Skeletal muscle satellite cell (primary cell): ENCODE measurements around the gene SCUBE2.

Source experiments
- H3K27me3 ChIP-seq: 2 replicates; pipeline ENCODE4 v1.7.0; 2013; ENCODE audit warnings: low read length; ENCODE audit not compliant: control insufficient read depth, insufficient read depth
- H3K36me3 ChIP-seq: 2 replicates; pipeline ENCODE4 v1.7.0; 2013; ENCODE audit warnings: mild to moderate bottlenecking, control low read depth, low read length; ENCODE audit not compliant: insufficient read depth
- H3K4me1 ChIP-seq: 2 replicates; pipeline ENCODE4 v1.7.0; 2013; ENCODE audit warnings: low read length; ENCODE audit not compliant: control insufficient read depth, insufficient read depth
- H3K4me2 ChIP-seq: 2 replicates; pipeline ENCODE4 v1.7.0; 2013; ENCODE audit warnings: mild to moderate bottlenecking, low read length
- H3K4me3 ChIP-seq: 2 replicates; pipeline ENCODE4 v1.7.0; 2013; ENCODE audit warnings: low read length
- H3K9ac ChIP-seq: 2 replicates; pipeline ENCODE4 v1.7.0; 2013; ENCODE audit warnings: mild to moderate bottlenecking, low read depth, low read length, moderate library complexity
- H3K9me3 ChIP-seq: replicated peaks from 2 replicates; pipeline ENCODE4 v1.7.0; 2013; ENCODE audit warnings: mild to moderate bottlenecking, control low read depth, low read length

The SCUBE2 gene

DNA sequence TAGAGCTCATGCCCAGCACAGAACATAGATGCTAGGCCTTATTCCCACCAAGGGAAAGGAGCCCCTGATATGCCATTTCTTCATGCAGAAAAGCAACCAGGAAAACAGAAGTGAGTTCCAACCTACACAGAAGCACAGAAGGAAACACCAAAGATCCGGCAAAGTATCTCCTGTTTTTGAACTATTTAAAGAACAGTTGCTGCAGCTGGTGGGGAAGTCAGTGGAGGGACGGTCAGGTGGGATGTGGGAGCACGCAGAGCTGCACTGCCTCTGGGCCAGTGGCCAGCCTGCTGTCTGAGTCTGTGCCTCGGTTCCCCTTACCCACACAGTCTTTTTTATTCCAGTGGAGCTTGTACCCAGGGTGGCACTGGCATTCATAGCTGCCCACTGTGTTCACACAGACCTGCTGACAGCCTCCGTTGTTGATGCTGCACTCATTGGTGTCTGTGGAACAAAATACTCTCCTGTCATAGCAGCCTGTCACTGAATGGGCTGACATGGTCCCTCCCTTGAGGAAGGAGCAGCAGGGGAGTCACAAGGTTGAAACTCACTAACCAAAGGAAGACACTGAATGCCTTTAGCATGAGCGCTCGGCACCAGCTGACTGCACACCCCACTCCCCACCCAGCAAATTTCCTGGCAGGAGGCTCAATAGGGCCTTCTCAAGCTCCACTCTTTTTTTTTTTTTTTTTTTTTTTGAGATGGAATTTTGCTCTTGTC lies 37.9 kb downstream of the SCUBE2 start:
- Histone ChIP-seq H3K4me2 (no peak overlapping the region), H3K4me3 (no peak overlapping the region), H3K9ac (no peak overlapping the region), H3K9me3 (no peaks in the 10 kb centered on the region), H3K4me1 (peaks cover 16% of the 10 kb centered on the region), H3K27me3 (no peaks in the 10 kb centered on the region), H3K36me3 (no peaks in the 10 kb centered on the region)

- Histone ChIP-seq H3K36me3 (no peaks in the 10 kb centered on the region), H3K27me3 (no peaks in the 10 kb centered on the region), H3K9me3 (no peaks in the 10 kb centered on the region), H3K9ac (no peak overlapping the region), H3K4me2 (no peak overlapping the region), H3K4me1 (peaks cover 16% of the 10 kb centered on the region), H3K4me3 (no peak overlapping the region)
These were observed 39.1 kb downstream of the SCUBE2 start for GRCh38 chr11:9052316-9052715.

DNA sequence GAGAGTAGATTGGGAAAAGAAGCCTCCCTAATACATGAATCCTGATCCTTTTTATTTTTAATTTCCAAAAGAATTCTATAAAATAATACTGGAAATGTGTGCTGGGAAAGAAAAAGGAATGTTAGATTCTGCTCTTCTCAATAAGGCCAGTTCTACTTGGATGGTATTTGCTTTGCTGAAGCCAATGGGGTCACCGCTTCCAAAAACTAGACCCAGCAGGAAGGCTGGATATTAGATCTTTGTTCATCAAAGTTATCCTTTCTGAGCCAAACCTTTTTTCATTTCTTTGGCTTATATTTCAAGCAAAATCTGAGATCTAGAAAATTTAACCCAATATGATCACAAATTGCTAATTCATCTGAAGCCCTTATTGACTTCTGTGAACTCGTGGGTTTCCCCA lies 41.4 kb downstream of the SCUBE2 start:
- H3K4me3 ChIP-seq, result no peak overlapping the region

DNA sequence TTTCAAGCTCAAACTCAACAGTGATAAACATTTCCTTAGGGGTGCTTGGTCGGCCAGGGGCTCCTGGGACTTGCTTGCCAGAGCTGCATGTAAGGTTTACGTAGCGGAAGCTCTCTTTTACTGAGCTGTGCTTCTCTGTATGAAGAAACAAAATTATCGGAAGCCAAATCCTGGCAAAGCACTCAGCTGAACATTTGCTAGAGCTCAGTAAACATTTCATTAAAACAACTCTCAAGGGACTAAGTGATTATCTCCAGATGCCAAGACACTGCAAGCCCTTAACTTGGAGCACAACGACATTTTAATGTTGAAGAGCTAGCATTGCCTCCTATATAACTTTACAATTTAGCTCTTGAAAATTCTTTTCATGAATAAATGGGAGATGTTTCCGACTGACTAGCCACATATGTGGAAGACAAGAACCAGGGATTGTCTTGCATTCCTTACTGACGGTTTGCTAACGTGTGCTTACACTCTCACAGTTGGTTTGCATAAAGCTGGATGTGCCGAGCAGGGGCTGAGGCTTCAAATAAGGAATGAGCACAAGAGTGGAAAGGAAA lies 43.4 kb downstream of the SCUBE2 start:
- Histone ChIP-seq H3K4me2 (no peak overlapping the region), H3K9me3 (no peaks in the 10 kb centered on the region), H3K36me3 (no peaks in the 10 kb centered on the region), H3K9ac (no peak overlapping the region), H3K27me3 (no peaks in the 10 kb centered on the region), H3K4me1 (peaks cover 3% of the 10 kb centered on the region), H3K4me3 (no peak overlapping the region)

More for the DNA sequence above, 41.4 kb downstream of the SCUBE2 start:
- Histone ChIP-seq H3K4me2 (no peak overlapping the region), H3K4me1 (peaks cover 16% of the 10 kb centered on the region), H3K9ac (no peak overlapping the region), H3K9me3 (no peaks in the 10 kb centered on the region), H3K27me3 (no peaks in the 10 kb centered on the region), H3K36me3 (no peaks in the 10 kb centered on the region)

DNA sequence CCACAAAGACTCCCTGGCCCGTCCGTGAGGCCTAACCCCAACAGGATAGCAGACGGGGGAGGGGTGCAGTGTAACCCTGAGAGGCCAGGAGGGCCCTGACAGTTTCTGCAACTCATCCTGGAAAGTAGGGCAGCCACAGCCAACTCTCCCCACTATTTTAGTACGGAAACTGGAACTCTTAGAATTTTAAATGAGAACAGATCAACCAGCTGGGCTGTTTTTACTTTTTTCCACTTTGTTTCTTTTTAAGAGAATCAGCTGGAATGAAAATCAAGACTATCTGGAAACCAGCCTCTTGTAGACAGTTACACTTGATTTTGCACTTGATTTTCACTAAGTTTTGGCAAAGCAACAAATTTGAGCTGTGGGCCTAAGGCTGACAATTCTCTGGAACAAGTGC lies 44.9 kb downstream of the SCUBE2 start:
- no peaks in the 10 kb centered on the region for H3K4me1 ChIP-seq
- H3K9ac ChIP-seq, result no peak overlapping the region

DNA sequence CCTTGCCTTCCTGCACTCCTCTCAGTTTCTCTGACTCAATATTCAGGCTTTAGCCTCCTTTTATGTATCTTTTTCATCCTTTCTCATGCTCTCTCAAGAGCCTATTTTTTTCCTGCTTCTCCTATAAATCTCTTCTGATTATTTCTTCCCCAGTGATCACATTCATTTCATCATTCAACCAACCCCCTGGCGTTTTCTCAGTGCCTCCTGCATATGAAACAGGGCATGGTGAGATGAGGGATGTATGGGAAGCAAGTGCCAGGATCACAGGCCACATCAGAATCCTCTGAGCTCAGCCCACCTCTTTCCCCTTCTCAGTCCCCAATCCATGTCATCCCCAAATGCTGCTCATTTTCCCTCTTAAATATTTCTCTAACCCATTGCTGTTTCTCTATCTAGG lies 48.9 kb downstream of the SCUBE2 start:
- Histone ChIP-seq H3K9ac (no peak overlapping the region), H3K27me3 (no peaks in the 10 kb centered on the region), H3K36me3 (no peaks in the 10 kb centered on the region), H3K9me3 (no peaks in the 10 kb centered on the region), H3K4me3 (no peak overlapping the region), H3K4me2 (no peak overlapping the region), H3K4me1 (no peaks in the 10 kb centered on the region)

More for the DNA sequence above, 44.9 kb downstream of the SCUBE2 start:
- Histone ChIP-seq H3K9me3 (no peaks in the 10 kb centered on the region), H3K36me3 (no peaks in the 10 kb centered on the region), H3K4me3 (no peak overlapping the region), H3K27me3 (no peaks in the 10 kb centered on the region), H3K4me2 (no peak overlapping the region)

GRCh38 chr11:9041747-9042146 lies 49.7 kb downstream of the SCUBE2 start:
- H3K9ac ChIP-seq, result no peak overlapping the region
- no peaks in the 10 kb centered on the region for H3K27me3 ChIP-seq
- no peaks in the 10 kb centered on the region for H3K36me3 ChIP-seq
- no peaks in the 10 kb centered on the region for H3K4me1 ChIP-seq
- no peaks in the 10 kb centered on the region for H3K9me3 ChIP-seq
- no peak overlapping the region for H3K4me2 ChIP-seq
- H3K4me3 ChIP-seq, result no peak overlapping the region

DNA sequence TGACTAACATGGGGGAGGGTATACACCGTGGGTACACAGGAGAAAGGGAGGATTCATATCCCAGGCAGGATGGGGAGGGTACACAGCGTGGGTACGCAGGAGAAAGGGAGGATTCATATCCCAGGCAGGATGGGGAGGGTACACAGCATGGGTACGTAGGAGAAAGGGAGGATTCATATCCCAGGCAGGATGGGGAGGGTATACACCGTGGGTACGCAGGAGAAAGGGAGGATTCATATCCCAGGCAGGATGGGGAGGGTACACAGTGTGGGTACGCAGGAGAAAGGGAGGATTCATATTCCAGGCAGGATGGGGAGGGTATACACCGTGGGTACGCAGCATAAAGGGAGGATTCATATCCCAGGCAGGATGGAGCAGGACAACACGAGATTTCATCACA lies 51.0 kb downstream of the SCUBE2 start:
- Histone ChIP-seq H3K4me2 (no peak overlapping the region), H3K36me3 (no peaks in the 10 kb centered on the region), H3K9me3 (no peaks in the 10 kb centered on the region), H3K9ac (no peak overlapping the region), H3K4me1 (no peaks in the 10 kb centered on the region), H3K4me3 (no peak overlapping the region), H3K27me3 (no peaks in the 10 kb centered on the region)

DNA sequence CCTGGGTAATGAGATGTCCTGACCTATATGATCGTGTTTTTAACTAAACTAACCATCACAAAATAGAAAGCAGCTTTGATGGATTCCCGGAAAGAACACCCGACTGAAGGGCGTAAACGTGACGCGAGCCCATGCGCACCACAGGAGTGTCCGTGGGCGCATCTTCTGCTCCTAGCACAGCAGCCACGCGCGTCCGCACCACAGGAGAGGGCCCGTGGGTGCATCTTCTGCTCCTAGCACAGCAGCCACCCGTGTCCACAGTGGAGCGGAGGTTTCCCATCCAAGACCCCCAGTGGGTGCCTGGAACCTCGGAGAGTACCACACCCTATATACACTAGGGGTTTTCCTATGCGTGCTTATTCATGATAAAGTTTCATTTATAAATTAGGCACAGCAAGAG lies 51.5 kb downstream of the SCUBE2 start:
- Histone ChIP-seq H3K27me3 (no peaks in the 10 kb centered on the region), H3K9ac (no peak overlapping the region), H3K4me3 (no peak overlapping the region), H3K4me1 (no peaks in the 10 kb centered on the region), H3K4me2 (no peak overlapping the region), H3K9me3 (no peaks in the 10 kb centered on the region), H3K36me3 (no peaks in the 10 kb centered on the region)

- Histone ChIP-seq H3K4me2 (no peak overlapping the region), H3K4me1 (no peaks in the 10 kb centered on the region), H3K9ac (no peak overlapping the region), H3K4me3 (no peak overlapping the region), H3K36me3 (no peaks in the 10 kb centered on the region), H3K27me3 (no peaks in the 10 kb centered on the region), H3K9me3 (no peaks in the 10 kb centered on the region)
These were observed 52.2 kb downstream of the SCUBE2 start for GRCh38 chr11:9039198-9039597.

- Histone ChIP-seq H3K27me3 (peaks cover 2% of the 10 kb centered on the region), H3K4me1 (no peaks in the 10 kb centered on the region), H3K9ac (no peak overlapping the region), H3K4me3 (no peak overlapping the region), H3K4me2 (no peak overlapping the region), H3K36me3 (no peaks in the 10 kb centered on the region), H3K9me3 (no peaks in the 10 kb centered on the region)
These were observed 52.9 kb downstream of the SCUBE2 start for GRCh38 chr11:9038541-9038940.

GRCh38 chr11:9037963-9038362 lies 53.4 kb downstream of the SCUBE2 start:
- no peaks in the 10 kb centered on the region for H3K4me1 ChIP-seq
- no peak overlapping the region for H3K4me3 ChIP-seq
- no peaks in the 10 kb centered on the region for H3K36me3 ChIP-seq
- H3K27me3 ChIP-seq, result peaks cover 4% of the 10 kb centered on the region
- H3K9ac ChIP-seq, result no peak overlapping the region
- H3K4me2 ChIP-seq, result no peak overlapping the region
- no peaks in the 10 kb centered on the region for H3K9me3 ChIP-seq
